Erythroblast (primary cell): ENCODE measurements around the gene PIK3C2G.

ENCODE experiments used
- GATA1 ChIP-seq: IDR thresholded peaks from 2 replicates; pipeline ENCODE4 v1.6.1; 2011; ENCODE audit warnings: low read depth, mild to moderate bottlenecking, control low read depth, low read length, moderate library complexity
- POLR2A ChIP-seq: IDR thresholded peaks from 2 replicates; pipeline ENCODE4 v1.6.1; 2011; ENCODE audit warnings: mild to moderate bottlenecking, low read length

GRCh38 chr12:18296201-18296908, 35.0 kb downstream of the PIK3C2G start:
- no peak for TF ChIP-seq POLR2A
- no peak for TF ChIP-seq GATA1
